Measurements from ENCODE around the gene FAM131B.

FAM131B gene

GRCh38 chr7:143318661-143319060 lies 43.9 kb downstream of the FAM131B start:
- Histone ChIP-seq H3K36me3 (ENCODE audit: control insufficient read depth, insufficient read depth, low read length) (peaks cover under 1% of the 10 kb centered on the region), H3K9me3 (ENCODE audit: control insufficient read depth, low read length) (no peaks in the 10 kb centered on the region), H3K27ac (ENCODE audit: low read depth, low read length, severe bottlenecking) (no peak overlapping the region), H3K4me3 (ENCODE audit: extremely low read depth, insufficient read depth, low read length, poor library complexity, severe bottlenecking) (no peak overlapping the region), H3K4me1 (ENCODE audit: control insufficient read depth, insufficient read depth, low read length, poor library complexity, severe bottlenecking) (no peaks in the 10 kb centered on the region)
- WGBS, 2 experiments (ENCODE audit: insufficient coverage in 2 of 2), result 91 to 92% methylated on average over 4 to 5 of the region's 5 CpGs

- Histone ChIP-seq H3K9me3 (ENCODE audit: control insufficient read depth, low read length) (no peaks in the 10 kb centered on the region), H3K4me1 (ENCODE audit: control insufficient read depth, insufficient read depth, low read length, poor library complexity, severe bottlenecking) (no peaks in the 10 kb centered on the region), H3K4me3 (ENCODE audit: extremely low read depth, insufficient read depth, low read length, poor library complexity, severe bottlenecking) (no peak overlapping the region), H3K36me3 (ENCODE audit: control insufficient read depth, insufficient read depth, low read length) (peaks cover 3% of the 10 kb centered on the region), H3K27ac (ENCODE audit: low read depth, low read length, severe bottlenecking) (no peak overlapping the region)
- 93 to 100% methylated on average over 1 to 3 of the region's 4 CpGs for WGBS, 2 experiments (ENCODE audit: insufficient coverage in 2 of 2)
Observed at GRCh38 chr7:143316492-143316891, 46.0 kb downstream of the FAM131B start.

DNA sequence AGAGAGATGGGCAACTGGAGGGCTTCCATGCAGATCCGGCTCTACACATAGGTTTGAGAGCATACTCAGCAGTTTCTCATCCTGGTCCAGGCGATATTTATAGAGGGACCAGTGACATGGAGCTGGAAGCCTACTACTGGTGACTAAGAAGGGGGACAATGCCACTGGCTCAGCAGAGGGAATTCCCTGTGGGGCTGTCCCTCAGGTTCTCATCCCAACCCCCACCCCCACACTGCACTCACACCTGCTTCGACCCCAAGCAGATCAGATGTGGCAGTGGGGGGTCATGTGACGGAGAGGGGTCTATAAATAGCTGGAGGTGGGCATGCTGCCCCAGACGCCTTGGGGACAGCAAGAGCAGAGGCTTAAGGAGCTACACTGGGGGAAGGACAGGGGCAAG lies 46.7 kb downstream of the FAM131B start, which contains the start of gene CLCN1:
CLCN1 (plus strand) TSS at position 336 of the 400 bp plus-strand sequence. CDS start 102 bp downstream, outside the sequence.
- H3K36me3 ChIP-seq (ENCODE audit: control insufficient read depth, insufficient read depth, low read length), result peaks cover 3% of the 10 kb centered on the region

GRCh38 chr7:143314127-143314526 lies 48.4 kb downstream of the FAM131B start:
- Histone ChIP-seq H3K36me3 (ENCODE audit: control insufficient read depth, insufficient read depth, low read length) (peaks cover 15% of the 10 kb centered on the region), H3K4me3 (ENCODE audit: extremely low read depth, insufficient read depth, low read length, poor library complexity, severe bottlenecking) (no peak overlapping the region), H3K27ac (ENCODE audit: low read depth, low read length, severe bottlenecking) (no peak overlapping the region), H3K4me1 (ENCODE audit: control insufficient read depth, insufficient read depth, low read length, poor library complexity, severe bottlenecking) (no peaks in the 10 kb centered on the region), H3K9me3 (ENCODE audit: control insufficient read depth, low read length) (no peaks in the 10 kb centered on the region)

More for the DNA sequence above, 46.7 kb downstream of the FAM131B start, which contains the start of gene CLCN1:
- 86% methylated on average over 4 of the region's 5 CpGs for WGBS, 2 experiments (ENCODE audit: insufficient coverage in 2 of 2)
- Histone ChIP-seq H3K4me3 (ENCODE audit: extremely low read depth, insufficient read depth, low read length, poor library complexity, severe bottlenecking) (no peak within 1 kb of the TSS), H3K27ac (ENCODE audit: low read depth, low read length, severe bottlenecking) (no peak within 1 kb of the TSS), H3K9me3 (ENCODE audit: control insufficient read depth, low read length) (no peaks in the 10 kb centered on the region), H3K4me1 (ENCODE audit: control insufficient read depth, insufficient read depth, low read length, poor library complexity, severe bottlenecking) (no peaks in the 10 kb centered on the region)

GRCh38 chr7:143308632-143309031 lies 53.9 kb downstream of the FAM131B start:
- Histone ChIP-seq H3K27ac (ENCODE audit: low read depth, low read length, severe bottlenecking) (no peak overlapping the region), H3K36me3 (ENCODE audit: control insufficient read depth, insufficient read depth, low read length) (peaks cover 67% of the 10 kb centered on the region), H3K4me1 (ENCODE audit: control insufficient read depth, insufficient read depth, low read length, poor library complexity, severe bottlenecking) (no peaks in the 10 kb centered on the region), H3K4me3 (ENCODE audit: extremely low read depth, insufficient read depth, low read length, poor library complexity, severe bottlenecking) (no peak overlapping the region), H3K9me3 (ENCODE audit: control insufficient read depth, low read length) (no peaks in the 10 kb centered on the region)
- WGBS, 2 experiments (ENCODE audit: insufficient coverage in 2 of 2), result 100% methylated on average over 1 of the region's 2 CpGs; no CpG with 5 or more reads in 1 of the 2 experiments

DNA sequence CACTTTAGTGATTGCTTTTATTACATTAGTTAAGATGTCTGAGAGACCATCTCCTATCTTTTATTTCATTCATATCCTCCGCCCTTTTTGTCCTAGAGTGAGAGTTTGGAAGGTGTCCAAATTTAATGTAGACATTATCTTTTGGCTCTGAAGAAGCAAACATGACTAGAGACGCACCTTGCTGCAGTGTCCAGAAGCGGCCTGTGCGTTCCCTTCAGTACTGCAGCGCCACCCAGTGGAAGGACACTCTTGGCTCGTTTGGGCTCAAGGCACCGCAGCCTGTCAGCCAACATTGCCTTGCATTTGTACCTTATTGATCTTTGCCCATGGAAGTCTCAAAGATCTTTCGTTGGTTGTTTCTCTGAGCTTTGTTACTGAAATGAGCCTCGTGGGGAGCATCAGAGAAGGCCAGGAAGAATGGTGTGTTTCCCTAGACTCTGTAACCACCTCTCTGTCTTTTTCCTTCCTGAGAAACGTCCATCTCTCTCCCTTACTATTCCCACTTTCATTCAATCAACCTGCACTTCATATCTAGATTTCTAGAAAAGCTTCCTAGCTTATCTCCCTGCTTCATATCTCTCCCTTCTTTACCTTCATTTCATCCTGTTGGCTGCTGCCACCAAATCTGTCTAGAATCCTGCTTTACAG lies 57.0 kb downstream of the FAM131B start:
- Histone ChIP-seq H3K27ac (ENCODE audit: low read depth, low read length, severe bottlenecking) (no peak overlapping the region), H3K36me3 (ENCODE audit: control insufficient read depth, insufficient read depth, low read length) (peaks cover 94% of the 10 kb centered on the region), H3K4me3 (ENCODE audit: extremely low read depth, insufficient read depth, low read length, poor library complexity, severe bottlenecking) (no peak overlapping the region), H3K4me1 (ENCODE audit: control insufficient read depth, insufficient read depth, low read length, poor library complexity, severe bottlenecking) (no peaks in the 10 kb centered on the region), H3K9me3 (ENCODE audit: control insufficient read depth, low read length) (no peaks in the 10 kb centered on the region)
- 83 to 91% methylated on average over 7 to 9 of the region's 10 CpGs for WGBS, 2 experiments (ENCODE audit: insufficient coverage in 2 of 2)

DNA sequence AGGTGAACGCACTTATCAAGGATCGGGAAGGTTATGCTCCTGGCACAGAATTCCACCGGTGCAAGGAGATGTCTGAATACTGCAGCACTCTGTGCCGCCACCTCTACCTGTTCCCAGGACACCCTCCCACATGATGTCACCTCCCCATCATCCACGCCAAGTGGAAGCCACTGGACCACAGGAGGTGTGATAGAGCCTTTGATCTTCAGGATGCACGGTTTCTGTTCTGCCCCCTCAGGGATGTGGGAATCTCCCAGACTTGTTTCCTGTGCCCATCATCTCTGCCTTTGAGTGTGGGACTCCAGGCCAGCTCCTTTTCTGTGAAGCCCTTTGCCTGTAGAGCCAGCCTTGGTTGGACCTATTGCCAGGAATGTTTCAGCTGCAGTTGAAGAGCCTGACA lies 57.6 kb downstream of the FAM131B start:
- Histone ChIP-seq H3K36me3 (ENCODE audit: control insufficient read depth, insufficient read depth, low read length) (peaks cover 95% of the 10 kb centered on the region), H3K9me3 (ENCODE audit: control insufficient read depth, low read length) (no peaks in the 10 kb centered on the region), H3K4me1 (ENCODE audit: control insufficient read depth, insufficient read depth, low read length, poor library complexity, severe bottlenecking) (no peaks in the 10 kb centered on the region), H3K27ac (ENCODE audit: low read depth, low read length, severe bottlenecking) (no peak overlapping the region), H3K4me3 (ENCODE audit: extremely low read depth, insufficient read depth, low read length, poor library complexity, severe bottlenecking) (no peak overlapping the region)
- 92 to 98% methylated on average over 6 of the region's 6 CpGs for WGBS, 2 experiments (ENCODE audit: insufficient coverage in 2 of 2)

DNA sequence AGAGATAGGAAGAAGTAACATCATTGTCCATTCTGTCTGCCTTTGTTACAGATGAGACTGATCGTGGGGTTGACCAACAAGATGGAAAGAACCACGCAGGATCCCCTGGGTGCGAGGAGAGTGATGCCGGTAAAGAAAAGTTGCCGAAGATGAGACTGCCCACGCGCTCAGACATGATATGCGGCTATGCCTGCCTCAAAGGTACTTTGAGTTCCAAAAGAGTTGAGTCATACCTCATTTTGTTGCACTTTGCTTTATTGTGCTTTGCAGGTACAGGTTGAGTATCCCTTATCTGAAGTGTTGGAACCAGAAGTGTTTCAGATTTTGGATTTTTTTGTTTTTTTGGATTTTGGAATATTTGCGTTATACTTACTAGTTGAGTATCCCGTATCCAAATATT lies 58.8 kb downstream of the FAM131B start:
- no peaks in the 10 kb centered on the region for H3K4me1 ChIP-seq (ENCODE audit: control insufficient read depth, insufficient read depth, low read length, poor library complexity, severe bottlenecking)
- no peak overlapping the region for H3K27ac ChIP-seq (ENCODE audit: low read depth, low read length, severe bottlenecking)
- WGBS, 2 experiments (ENCODE audit: insufficient coverage in 2 of 2), result 93 to 98% methylated on average over 8 of the region's 10 CpGs
- H3K36me3 ChIP-seq (ENCODE audit: control insufficient read depth, insufficient read depth, low read length), result peaks cover 95% of the 10 kb centered on the region
- no peaks in the 10 kb centered on the region for H3K9me3 ChIP-seq (ENCODE audit: control insufficient read depth, low read length)
- no peak overlapping the region for H3K4me3 ChIP-seq (ENCODE audit: extremely low read depth, insufficient read depth, low read length, poor library complexity, severe bottlenecking)

Data from mesodermal cell (in vitro differentiated cells).